ENCODE results near the gene SIK3. TPM values are rescaled to one million over a fixed set of nuclear protein-coding genes. Genes with fewer than 3 reads are reported as not detected.
"Not testable (repeated sequence)": the region's sequence is repeated elsewhere in the genome, so short reads cannot be mapped to it uniquely, and the experiment has no call there.

The SIK3 gene
- total and polyA plus RNA-seq, 4 donors: 6.4 to 64.2 (median 39.0) TPM

DNA sequence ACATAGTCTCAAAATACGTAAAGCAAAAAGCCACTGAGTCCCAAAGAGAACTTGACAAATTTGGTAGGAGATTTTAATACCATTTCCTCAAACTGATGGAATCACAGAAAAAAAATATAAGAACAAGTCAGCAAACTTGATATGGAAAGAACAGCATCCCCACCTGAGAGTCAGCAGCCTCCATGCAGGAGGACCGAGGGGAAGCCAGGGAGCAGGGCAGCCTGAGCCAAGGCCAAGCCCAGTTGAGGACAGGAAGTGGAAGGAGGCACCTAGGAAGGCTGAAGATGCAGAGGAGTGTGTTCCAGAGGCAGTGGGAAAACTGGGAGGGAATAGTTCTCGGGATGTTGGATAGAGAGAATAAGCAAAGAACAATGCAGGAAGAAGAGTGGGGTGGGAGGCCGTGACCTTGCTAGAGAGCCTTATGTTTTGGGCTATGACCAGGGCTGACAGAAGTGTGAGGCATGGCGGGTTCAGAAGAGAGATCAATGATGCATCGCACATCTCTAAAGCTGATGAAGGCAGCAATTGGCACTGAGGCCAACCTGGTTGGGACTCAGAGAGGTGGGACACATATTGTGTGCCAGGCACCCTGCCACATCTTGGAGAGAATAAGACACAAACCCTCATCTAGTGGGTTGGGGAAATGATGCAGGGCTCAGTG, 290.5 kb downstream of the SIK3 start:
- Histone ChIP-seq H3K4me3 (ENCODE audit: low read length in 2 of 2) (no peak overlapping the region), H3K4me1 (ENCODE audit: control insufficient read depth in 1 of 2, insufficient read depth in 2 of 2, low read length in 2 of 2) (no peaks in the 10 kb centered on the region), H3K36me3 (ENCODE audit: control insufficient read depth in 1 of 2, insufficient read depth in 2 of 2, low read length in 1 of 2) (no peaks in the 10 kb centered on the region), H3K27me3 (ENCODE audit: control insufficient read depth in 1 of 2, insufficient read depth in 2 of 2, low read length in 1 of 2) (no peaks in the 10 kb centered on the region), H3K9me3 (ENCODE audit: control insufficient read depth, low read length) (no peaks in the 10 kb centered on the region), H3K27ac (ENCODE audit: low read depth in 1 of 2, low read length in 2 of 2) (no peak overlapping the region)
- ATAC-seq (ENCODE audit: low FRiP score) (no peak), DNase-seq (no peak)
- WGBS, 2 donors: 92 to 96% methylated on average over 6 of the region's 6 CpGs
- intact Hi-C loops (cut with DNase I): no loop called here

DNA sequence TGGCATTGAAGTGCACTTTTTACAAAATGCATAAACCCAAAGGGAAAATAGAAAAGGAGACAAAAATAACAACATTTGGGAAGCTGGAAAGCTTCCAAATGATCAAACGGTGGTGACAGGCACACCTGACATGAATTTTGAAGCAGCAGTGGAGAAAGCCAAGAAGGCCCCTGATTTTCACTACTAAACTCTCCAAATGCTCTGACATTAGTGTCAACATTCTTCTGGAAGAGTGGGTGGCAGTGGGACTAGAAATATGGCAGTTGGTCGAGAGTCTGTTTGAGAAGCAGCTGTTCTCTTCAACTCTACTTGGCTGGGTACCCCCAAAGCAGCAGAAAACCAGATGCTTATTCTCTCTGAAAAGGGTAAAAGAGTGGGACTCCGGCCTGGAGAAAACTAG, 294.2 kb downstream of the SIK3 start:
- WGBS, 2 donors: 46% methylated on average over 3 of the region's 3 CpGs
- H3K4me1 ChIP-seq (ENCODE audit: control insufficient read depth in 1 of 2, insufficient read depth in 2 of 2, low read length in 2 of 2): no peaks in the 10 kb centered on the region
- no peak overlapping the region for H3K4me3 ChIP-seq (ENCODE audit: low read length in 2 of 2)
- no peak overlapping the region for H3K27ac ChIP-seq (ENCODE audit: low read depth in 1 of 2, low read length in 2 of 2)
- intact Hi-C loops (cut with DNase I): no loop called here
- H3K9me3 ChIP-seq (ENCODE audit: control insufficient read depth, low read length): no peaks in the 10 kb centered on the region
- no peaks in the 10 kb centered on the region for H3K36me3 ChIP-seq (ENCODE audit: control insufficient read depth in 1 of 2, insufficient read depth in 2 of 2, low read length in 1 of 2)
- no peak for DNase-seq
- H3K27me3 ChIP-seq (ENCODE audit: control insufficient read depth in 1 of 2, insufficient read depth in 2 of 2, low read length in 1 of 2): no peaks in the 10 kb centered on the region
- no peak for ATAC-seq (ENCODE audit: low FRiP score)

- H3K9me3 ChIP-seq (ENCODE audit: control insufficient read depth, low read length); intact Hi-C loops (cut with DNase I); DNase-seq; H3K27me3 ChIP-seq (ENCODE audit: control insufficient read depth in 1 of 2, insufficient read depth in 2 of 2, low read length in 1 of 2); H3K27ac ChIP-seq (ENCODE audit: low read depth in 1 of 2, low read length in 2 of 2); H3K36me3 ChIP-seq (ENCODE audit: control insufficient read depth in 1 of 2, insufficient read depth in 2 of 2, low read length in 1 of 2); H3K4me3 ChIP-seq (ENCODE audit: low read length in 2 of 2); ATAC-seq (ENCODE audit: low FRiP score); H3K4me1 ChIP-seq (ENCODE audit: control insufficient read depth in 1 of 2, insufficient read depth in 2 of 2, low read length in 2 of 2): not testable (repeated sequence)
These were observed 296.6 kb downstream of the SIK3 start for GRCh38 chr11:116801662-116802061.

DNA sequence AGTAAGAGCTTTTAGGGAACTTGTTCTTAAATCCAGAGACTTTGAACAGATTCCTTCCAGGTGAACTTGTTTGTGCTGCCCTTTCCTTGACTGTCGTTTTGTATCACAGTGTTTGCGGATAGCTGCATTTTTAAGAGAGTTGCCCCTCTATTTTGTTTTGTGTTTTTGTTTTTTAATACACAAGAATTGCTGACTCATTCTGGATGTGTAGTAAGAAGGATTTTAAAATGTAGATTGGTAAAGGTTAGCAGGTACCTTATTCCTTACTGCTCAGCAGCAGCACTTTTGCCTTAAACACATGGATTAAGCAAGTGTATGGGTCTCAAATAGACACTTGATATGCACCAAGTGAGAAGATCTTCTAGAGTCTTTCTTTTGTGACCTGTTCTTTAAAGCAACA, 297.6 kb downstream of the SIK3 start:
- no peaks in the 10 kb centered on the region for H3K9me3 ChIP-seq (ENCODE audit: control insufficient read depth, low read length)
- ATAC-seq (ENCODE audit: low FRiP score): no peak
- intact Hi-C loops (cut with DNase I): no loop called here

DNA sequence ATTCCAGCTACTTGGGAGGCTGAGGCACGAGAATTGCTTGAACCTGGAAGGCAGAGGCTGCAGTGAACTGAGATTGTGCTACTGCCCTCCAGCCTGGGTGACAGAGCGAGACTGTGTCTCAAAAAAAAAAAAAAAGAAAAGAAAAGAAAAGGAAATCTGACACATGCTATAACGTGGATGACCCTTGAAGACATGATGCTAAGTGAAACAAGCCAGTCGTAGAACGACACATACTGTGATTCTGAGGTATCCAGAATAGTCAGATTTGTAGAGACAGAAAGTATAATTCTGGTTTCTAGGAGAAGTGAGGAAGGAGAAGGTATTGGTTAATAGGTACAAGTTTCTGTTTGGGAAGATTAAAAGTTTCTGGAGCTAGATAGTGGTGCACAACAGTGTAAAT, 299.9 kb downstream of the SIK3 start:
- Histone ChIP-seq H3K9me3 (ENCODE audit: control insufficient read depth, low read length) (no peaks in the 10 kb centered on the region), H3K36me3 (ENCODE audit: control insufficient read depth in 1 of 2, insufficient read depth in 2 of 2, low read length in 1 of 2) (no peaks in the 10 kb centered on the region), H3K4me3 (ENCODE audit: low read length in 2 of 2) (no peak overlapping the region), H3K4me1 (ENCODE audit: control insufficient read depth in 1 of 2, insufficient read depth in 2 of 2, low read length in 2 of 2) (no peaks in the 10 kb centered on the region), H3K27me3 (ENCODE audit: control insufficient read depth in 1 of 2, insufficient read depth in 2 of 2, low read length in 1 of 2) (no peaks in the 10 kb centered on the region), H3K27ac (ENCODE audit: low read depth in 1 of 2, low read length in 2 of 2) (no peak overlapping the region)
- WGBS, 2 donors: 81 to 87% methylated on average over 5 of the region's 5 CpGs
- intact Hi-C loops (cut with DNase I): loop anchor here in 1 of 2 donors (10.0 kb wide), 1 partner anchor 306 kb away; no protein-coding TSS in a partner anchor
- ATAC-seq (ENCODE audit: low FRiP score) (no peak), DNase-seq (no peak)

More for the DNA sequence above, 297.6 kb downstream of the SIK3 start:
- Histone ChIP-seq H3K4me1 (ENCODE audit: control insufficient read depth in 1 of 2, insufficient read depth in 2 of 2, low read length in 2 of 2) (no peaks in the 10 kb centered on the region), H3K36me3 (ENCODE audit: control insufficient read depth in 1 of 2, insufficient read depth in 2 of 2, low read length in 1 of 2) (no peaks in the 10 kb centered on the region), H3K27ac (ENCODE audit: low read depth in 1 of 2, low read length in 2 of 2) (no peak overlapping the region), H3K27me3 (ENCODE audit: control insufficient read depth in 1 of 2, insufficient read depth in 2 of 2, low read length in 1 of 2) (no peaks in the 10 kb centered on the region), H3K4me3 (ENCODE audit: low read length in 2 of 2) (no peak overlapping the region)
- 93 to 95% methylated on average over 2 of the region's 2 CpGs for WGBS, 2 donors
- no peak for DNase-seq

DNA sequence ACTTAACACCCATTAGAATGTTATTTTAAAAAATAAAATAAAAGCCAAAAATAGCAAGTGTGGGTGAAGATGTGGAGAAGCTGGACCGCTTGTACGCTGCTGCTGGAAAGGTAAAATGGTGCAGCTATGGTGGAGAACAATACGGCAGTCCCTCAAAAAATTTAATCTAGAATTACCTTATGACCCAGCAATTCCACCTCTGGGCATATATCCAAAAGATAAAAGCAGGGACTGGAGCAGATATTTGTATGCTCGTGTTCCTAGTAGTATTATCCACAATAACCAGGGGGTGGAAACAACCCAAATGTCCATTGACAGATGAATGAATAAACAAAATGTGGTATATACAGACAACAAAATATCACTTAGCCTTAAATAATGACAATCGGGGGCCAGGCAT, 300.4 kb downstream of the SIK3 start:
- no peak overlapping the region for H3K4me3 ChIP-seq (ENCODE audit: low read length in 2 of 2)
- H3K9me3 ChIP-seq (ENCODE audit: control insufficient read depth, low read length): no peaks in the 10 kb centered on the region
- DNase-seq: no peak
- H3K27me3 ChIP-seq (ENCODE audit: control insufficient read depth in 1 of 2, insufficient read depth in 2 of 2, low read length in 1 of 2): no peaks in the 10 kb centered on the region
- no peak for ATAC-seq (ENCODE audit: low FRiP score)
- WGBS, 2 donors: 32 to 40% methylated on average over 5 of the region's 5 CpGs
- H3K27ac ChIP-seq (ENCODE audit: low read depth in 1 of 2, low read length in 2 of 2): no peak overlapping the region
- intact Hi-C loops (cut with DNase I): loop anchor here in 1 of 2 donors (10.0 kb wide), 1 partner anchor 307 kb away; no protein-coding TSS in a partner anchor
- H3K36me3 ChIP-seq (ENCODE audit: control insufficient read depth in 1 of 2, insufficient read depth in 2 of 2, low read length in 1 of 2): no peaks in the 10 kb centered on the region
- no peaks in the 10 kb centered on the region for H3K4me1 ChIP-seq (ENCODE audit: control insufficient read depth in 1 of 2, insufficient read depth in 2 of 2, low read length in 2 of 2)

- Histone ChIP-seq H3K4me1 (ENCODE audit: control insufficient read depth in 1 of 2, insufficient read depth in 2 of 2, low read length in 2 of 2) (no peaks in the 10 kb centered on the region), H3K27ac (ENCODE audit: low read depth in 1 of 2, low read length in 2 of 2) (no peak overlapping the region), H3K4me3 (ENCODE audit: low read length in 2 of 2) (no peak overlapping the region), H3K27me3 (ENCODE audit: control insufficient read depth in 1 of 2, insufficient read depth in 2 of 2, low read length in 1 of 2) (no peaks in the 10 kb centered on the region), H3K36me3 (ENCODE audit: control insufficient read depth in 1 of 2, insufficient read depth in 2 of 2, low read length in 1 of 2) (no peaks in the 10 kb centered on the region), H3K9me3 (ENCODE audit: control insufficient read depth, low read length) (no peaks in the 10 kb centered on the region)
- DNase-seq (no peak), ATAC-seq (ENCODE audit: low FRiP score) (no peak)
- intact Hi-C loops (cut with DNase I): loop anchor here in 1 of 2 donors (10.0 kb wide), 1 partner anchor 308 kb away; no protein-coding TSS in a partner anchor
- WGBS, 2 donors: 89 to 90% methylated on average over 1 of the region's 1 CpG
These were observed 301.7 kb downstream of the SIK3 start for GRCh38 chr11:116796548-116796947.

DNA sequence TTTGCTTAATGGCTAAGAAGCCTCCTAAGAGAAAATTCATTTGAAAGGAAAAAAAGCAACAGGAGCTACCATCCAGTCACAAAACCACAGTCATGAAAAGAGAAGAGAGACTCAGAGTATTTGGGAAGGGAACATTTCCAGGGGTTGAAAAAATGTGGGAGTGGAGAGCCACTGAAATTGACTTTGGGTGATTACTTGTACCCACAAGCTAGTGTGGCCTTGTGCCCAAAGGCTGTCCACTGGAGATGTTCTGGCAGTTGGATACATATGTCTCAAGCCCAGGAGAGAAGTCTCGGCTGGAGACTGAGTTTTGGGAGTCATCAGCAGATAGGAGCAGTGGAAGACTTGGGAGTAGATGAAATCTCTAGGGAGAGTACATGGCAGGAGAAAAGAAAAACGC, 303.4 kb downstream of the SIK3 start:
- WGBS, 2 donors: 72 to 76% methylated on average over 2 of the region's 2 CpGs
- no peaks in the 10 kb centered on the region for H3K36me3 ChIP-seq (ENCODE audit: control insufficient read depth in 1 of 2, insufficient read depth in 2 of 2, low read length in 1 of 2)
- ATAC-seq (ENCODE audit: low FRiP score): no peak
- intact Hi-C loops (cut with DNase I): loop anchor here (5.0 to 10.0 kb wide), 2 partner anchors 310 to 312 kb away; no protein-coding TSS in a partner anchor
- H3K4me1 ChIP-seq (ENCODE audit: control insufficient read depth in 1 of 2, insufficient read depth in 2 of 2, low read length in 2 of 2): no peaks in the 10 kb centered on the region
- H3K27ac ChIP-seq (ENCODE audit: low read depth in 1 of 2, low read length in 2 of 2): no peak overlapping the region
- no peak for DNase-seq
- no peaks in the 10 kb centered on the region for H3K9me3 ChIP-seq (ENCODE audit: control insufficient read depth, low read length)
- H3K27me3 ChIP-seq (ENCODE audit: control insufficient read depth in 1 of 2, insufficient read depth in 2 of 2, low read length in 1 of 2): no peaks in the 10 kb centered on the region
- no peak overlapping the region for H3K4me3 ChIP-seq (ENCODE audit: low read length in 2 of 2)

DNA sequence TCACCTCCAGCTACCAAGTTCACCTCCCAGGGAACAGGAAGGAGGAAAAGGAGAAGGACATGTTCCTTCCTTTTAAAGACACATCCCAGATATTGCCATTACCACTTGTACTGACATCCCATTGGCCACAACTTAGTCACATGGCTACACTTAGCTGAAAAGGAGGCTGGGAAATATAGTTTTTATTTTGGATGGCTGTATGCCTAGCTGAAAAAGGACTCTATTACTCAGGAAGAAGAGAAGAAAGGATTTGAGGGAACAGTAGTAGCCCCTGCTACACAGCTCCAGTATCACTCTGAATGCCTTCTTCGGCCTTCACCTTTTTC, 304.5 kb downstream of the SIK3 start:
- H3K36me3 ChIP-seq (ENCODE audit: control insufficient read depth in 1 of 2, insufficient read depth in 2 of 2, low read length in 1 of 2): no peaks in the 10 kb centered on the region
- DNase-seq (no peak), ATAC-seq (ENCODE audit: low FRiP score) (no peak)
- no peak overlapping the region for H3K27ac ChIP-seq (ENCODE audit: low read depth in 1 of 2, low read length in 2 of 2)
- intact Hi-C loops (cut with DNase I): loop anchor here (5.0 to 10.0 kb wide), 2 partner anchors 311 to 314 kb away; no protein-coding TSS in a partner anchor
- no peak overlapping the region for H3K4me3 ChIP-seq (ENCODE audit: low read length in 2 of 2)
- no peaks in the 10 kb centered on the region for H3K9me3 ChIP-seq (ENCODE audit: control insufficient read depth, low read length)
- H3K27me3 ChIP-seq (ENCODE audit: control insufficient read depth in 1 of 2, insufficient read depth in 2 of 2, low read length in 1 of 2): no peaks in the 10 kb centered on the region
- WGBS, 2 donors: 95 to 100% methylated on average over 1 of the region's 1 CpG
- no peaks in the 10 kb centered on the region for H3K4me1 ChIP-seq (ENCODE audit: control insufficient read depth in 1 of 2, insufficient read depth in 2 of 2, low read length in 2 of 2)
